ENCODE data around the gene STRN4.

STRN4 gene

GRCh38 chr19:46730187-46730586, 16.1 kb downstream of the STRN4 start:
- Histone ChIP-seq H2BK120ac (ENCODE audit: low read depth, low read length) (no peak overlapping the region), H3K4me2 (ENCODE audit: low read length, poor library complexity, severe bottlenecking) (no peak overlapping the region), H2BK12ac (ENCODE audit: low read length in 2 of 2) (no peak overlapping the region), H2BK5ac (ENCODE audit: low read depth, low read length, poor library complexity, severe bottlenecking) (no peak overlapping the region), H4K8ac (ENCODE audit: low read length) (no peak overlapping the region), H3K18ac (ENCODE audit: low read depth in 1 of 2, low read length in 2 of 2) (peak overlapping the region in 1 of 2 experiments; percentile 63), H3K27me3 (ENCODE audit: control insufficient read depth in 1 of 2, insufficient read depth in 1 of 2, low read length in 2 of 2) (no peaks in the 10 kb centered on the region), H3K36me3 (ENCODE audit: control insufficient read depth in 1 of 2, insufficient read depth in 2 of 2, low read depth in 1 of 2, low read length in 2 of 2) (peaks cover 80 to 86% of the 10 kb centered on the region in 2 experiments), H3K23ac (ENCODE audit: low read length in 2 of 2) (no peak overlapping the region), H3K4me1 (ENCODE audit: control insufficient read depth, insufficient read depth, low read depth, low read length) (peaks cover 62% of the 10 kb centered on the region), H3K14ac (ENCODE audit: low read length in 2 of 2) (no peak overlapping the region), H2AK5ac (ENCODE audit: low read length, severe bottlenecking) (no peak overlapping the region), H4K91ac (ENCODE audit: low read length) (no peak overlapping the region), H2AFZ (ENCODE audit: low read depth, low read length) (no peak overlapping the region), H3K9ac (ENCODE audit: low read length) (no peak overlapping the region), H3K27ac (ENCODE audit: low read length, poor library complexity, severe bottlenecking) (no peak overlapping the region), H3K9me3 (ENCODE audit: control insufficient read depth, low read length) (no peaks in the 10 kb centered on the region), H2BK15ac (ENCODE audit: low read depth, poor library complexity, severe bottlenecking) (no peak overlapping the region), H3K79me1 (replicated peaks; ENCODE audit: low read length, poor library complexity, severe bottlenecking) (peaks cover 37% of the 10 kb centered on the region), H3K4ac (ENCODE audit: low read depth in 1 of 2, low read length in 2 of 2) (no peak overlapping the region), H3K4me3 (ENCODE audit: insufficient read depth in 1 of 2, low read depth in 1 of 2, low read length in 2 of 2) (no peak overlapping the region)
- WGBS, result 95% methylated on average over 9 of the region's 9 CpGs
- DNase-seq, result no peak

- H3K27me3 ChIP-seq (ENCODE audit: control insufficient read depth in 1 of 2, insufficient read depth in 1 of 2, low read length in 2 of 2), result no peaks in the 10 kb centered on the region
- no peak overlapping the region for H3K14ac ChIP-seq (ENCODE audit: low read length in 2 of 2)
- no peak overlapping the region for H2BK5ac ChIP-seq (ENCODE audit: low read depth, low read length, poor library complexity, severe bottlenecking)
- no peak overlapping the region for H3K9ac ChIP-seq (ENCODE audit: low read length)
- no peak overlapping the region for H3K4ac ChIP-seq (ENCODE audit: low read depth in 1 of 2, low read length in 2 of 2)
- 96% methylated on average over 7 of the region's 7 CpGs for WGBS
- peaks cover 39% of the 10 kb centered on the region for H3K79me1 ChIP-seq (replicated peaks; ENCODE audit: low read length, poor library complexity, severe bottlenecking)
- no peak overlapping the region for H3K18ac ChIP-seq (ENCODE audit: low read depth in 1 of 2, low read length in 2 of 2)
- no peak overlapping the region for H2AFZ ChIP-seq (ENCODE audit: low read depth, low read length)
- no peak overlapping the region for H2BK120ac ChIP-seq (ENCODE audit: low read depth, low read length)
- H3K9me3 ChIP-seq (ENCODE audit: control insufficient read depth, low read length), result no peaks in the 10 kb centered on the region
- peaks cover 85 to 91% of the 10 kb centered on the region in 2 experiments for H3K36me3 ChIP-seq (ENCODE audit: control insufficient read depth in 1 of 2, insufficient read depth in 2 of 2, low read depth in 1 of 2, low read length in 2 of 2)
- H4K91ac ChIP-seq (ENCODE audit: low read length), result no peak overlapping the region
- H3K27ac ChIP-seq (ENCODE audit: low read length, poor library complexity, severe bottlenecking), result no peak overlapping the region
- peaks cover 67% of the 10 kb centered on the region for H3K4me1 ChIP-seq (ENCODE audit: control insufficient read depth, insufficient read depth, low read depth, low read length)
- no peak overlapping the region for H3K23ac ChIP-seq (ENCODE audit: low read length in 2 of 2)
- DNase-seq, result no peak
- no peak overlapping the region for H3K4me3 ChIP-seq (ENCODE audit: insufficient read depth in 1 of 2, low read depth in 1 of 2, low read length in 2 of 2)
- H2BK12ac ChIP-seq (ENCODE audit: low read length in 2 of 2), result no peak overlapping the region
- no peak overlapping the region for H3K4me2 ChIP-seq (ENCODE audit: low read length, poor library complexity, severe bottlenecking)
- H2BK15ac ChIP-seq (ENCODE audit: low read depth, poor library complexity, severe bottlenecking), result no peak overlapping the region
- no peak overlapping the region for H2AK5ac ChIP-seq (ENCODE audit: low read length, severe bottlenecking)
- no peak overlapping the region for H4K8ac ChIP-seq (ENCODE audit: low read length)
These were observed 16.6 kb downstream of the STRN4 start for GRCh38 chr19:46729696-46730095.

GRCh38 chr19:46728693-46729339, 17.4 kb downstream of the STRN4 start:
- no peak overlapping the region for H3K27ac ChIP-seq (ENCODE audit: low read length, poor library complexity, severe bottlenecking)
- H3K9me3 ChIP-seq (ENCODE audit: control insufficient read depth, low read length), result no peaks in the 10 kb centered on the region
- WGBS, result 63% methylated on average over 20 of the region's 20 CpGs
- H2AFZ ChIP-seq (ENCODE audit: low read depth, low read length), result no peak overlapping the region
- no peak overlapping the region for H3K9ac ChIP-seq (ENCODE audit: low read length)
- no peak overlapping the region for H2BK120ac ChIP-seq (ENCODE audit: low read depth, low read length)
- no peaks in the 10 kb centered on the region for H3K27me3 ChIP-seq (ENCODE audit: control insufficient read depth in 1 of 2, insufficient read depth in 1 of 2, low read length in 2 of 2)
- H3K4me3 ChIP-seq (ENCODE audit: insufficient read depth in 1 of 2, low read depth in 1 of 2, low read length in 2 of 2), result no peak overlapping the region
- peaks cover 90 to 92% of the 10 kb centered on the region in 2 experiments for H3K36me3 ChIP-seq (ENCODE audit: control insufficient read depth in 1 of 2, insufficient read depth in 2 of 2, low read depth in 1 of 2, low read length in 2 of 2)
- no peak overlapping the region for H3K4me2 ChIP-seq (ENCODE audit: low read length, poor library complexity, severe bottlenecking)
- peaks cover 69% of the 10 kb centered on the region for H3K4me1 ChIP-seq (ENCODE audit: control insufficient read depth, insufficient read depth, low read depth, low read length)
- H2BK12ac ChIP-seq (ENCODE audit: low read length in 2 of 2), result no peak overlapping the region
- H3K18ac ChIP-seq (ENCODE audit: low read depth in 1 of 2, low read length in 2 of 2), result peak overlapping the region in 1 of 2 experiments; percentile 35
- no peak overlapping the region for H3K23ac ChIP-seq (ENCODE audit: low read length in 2 of 2)
- peak; percentile 57 for DNase-seq
- H2AK5ac ChIP-seq (ENCODE audit: low read length, severe bottlenecking), result no peak overlapping the region
- no peak overlapping the region for H2BK15ac ChIP-seq (ENCODE audit: low read depth, poor library complexity, severe bottlenecking)
- no peak overlapping the region for H3K4ac ChIP-seq (ENCODE audit: low read depth in 1 of 2, low read length in 2 of 2)
- no peak overlapping the region for H3K14ac ChIP-seq (ENCODE audit: low read length in 2 of 2)
- H4K8ac ChIP-seq (ENCODE audit: low read length), result no peak overlapping the region
- no peak overlapping the region for H4K91ac ChIP-seq (ENCODE audit: low read length)
- H2BK5ac ChIP-seq (ENCODE audit: low read depth, low read length, poor library complexity, severe bottlenecking), result no peak overlapping the region
- H3K79me1 ChIP-seq (replicated peaks; ENCODE audit: low read length, poor library complexity, severe bottlenecking), result peaks cover 42% of the 10 kb centered on the region

GRCh38 chr19:46728208-46728607, 18.0 kb downstream of the STRN4 start:
- H2AK5ac ChIP-seq (ENCODE audit: low read length, severe bottlenecking), result no peak overlapping the region
- peaks cover 66% of the 10 kb centered on the region for H3K4me1 ChIP-seq (ENCODE audit: control insufficient read depth, insufficient read depth, low read depth, low read length)
- H2BK120ac ChIP-seq (ENCODE audit: low read depth, low read length), result no peak overlapping the region
- no peaks in the 10 kb centered on the region for H3K9me3 ChIP-seq (ENCODE audit: control insufficient read depth, low read length)
- H3K36me3 ChIP-seq (ENCODE audit: control insufficient read depth in 1 of 2, insufficient read depth in 2 of 2, low read depth in 1 of 2, low read length in 2 of 2), result peaks cover 92 to 93% of the 10 kb centered on the region in 2 experiments
- no peak for DNase-seq
- no peak overlapping the region for H3K23ac ChIP-seq (ENCODE audit: low read length in 2 of 2)
- H3K14ac ChIP-seq (ENCODE audit: low read length in 2 of 2), result no peak overlapping the region
- no peak overlapping the region for H2BK12ac ChIP-seq (ENCODE audit: low read length in 2 of 2)
- H3K4ac ChIP-seq (ENCODE audit: low read depth in 1 of 2, low read length in 2 of 2), result no peak overlapping the region
- H3K4me2 ChIP-seq (ENCODE audit: low read length, poor library complexity, severe bottlenecking), result no peak overlapping the region
- no peak overlapping the region for H3K27ac ChIP-seq (ENCODE audit: low read length, poor library complexity, severe bottlenecking)
- H4K8ac ChIP-seq (ENCODE audit: low read length), result no peak overlapping the region
- peak overlapping the region; percentile 20 for H2BK15ac ChIP-seq (ENCODE audit: low read depth, poor library complexity, severe bottlenecking)
- H3K27me3 ChIP-seq (ENCODE audit: control insufficient read depth in 1 of 2, insufficient read depth in 1 of 2, low read length in 2 of 2), result no peaks in the 10 kb centered on the region
- no peak overlapping the region for H2BK5ac ChIP-seq (ENCODE audit: low read depth, low read length, poor library complexity, severe bottlenecking)
- WGBS, result 83% methylated on average over 14 of the region's 14 CpGs
- H2AFZ ChIP-seq (ENCODE audit: low read depth, low read length), result no peak overlapping the region
- peaks cover 48% of the 10 kb centered on the region for H3K79me1 ChIP-seq (replicated peaks; ENCODE audit: low read length, poor library complexity, severe bottlenecking)
- H3K9ac ChIP-seq (ENCODE audit: low read length), result no peak overlapping the region
- no peak overlapping the region for H3K18ac ChIP-seq (ENCODE audit: low read depth in 1 of 2, low read length in 2 of 2)
- H4K91ac ChIP-seq (ENCODE audit: low read length), result no peak overlapping the region
- no peak overlapping the region for H3K4me3 ChIP-seq (ENCODE audit: insufficient read depth in 1 of 2, low read depth in 1 of 2, low read length in 2 of 2)
